Measurements from ENCODE around the gene LSM7. TPM values are rescaled to one million over a fixed set of nuclear protein-coding genes. Genes with fewer than 3 reads are reported as not detected.

LSM7 gene
- total RNA-seq, 1 donor from 2014 or later: 76.2 TPM

- Mint-ChIP-seq H3K4me3 (ENCODE audit: unreplicated experiment) (peak overlapping the region; percentile 65), H3K9me3 (ENCODE audit: low read depth) (no peaks in the 10 kb centered on the region), H3K27me3 (ENCODE audit: low read depth) (no peaks in the 10 kb centered on the region), H3K36me3 (ENCODE audit: low read depth) (peaks cover 14% of the 10 kb centered on the region), H3K4me1 (ENCODE audit: low read depth) (peaks cover 33% of the 10 kb centered on the region), H3K27ac (ENCODE audit: unreplicated experiment) (peak overlapping the region; percentile 87)
- no peak for DNase-seq (ENCODE audit: low spot score)
- peak; percentile 99 for TF ChIP-seq CTCF (IDR thresholded peaks at IDR 0.05)
These were observed 54.8 kb downstream of the LSM7 start for GRCh38 chr19:2273356-2274184.

Other genes starting within 250 kb of the LSM7 start
- 34.6 to 48.0 TPM (median 45.5 TPM) in 3 replicates for gene MOB3A, start 232.3 kb downstream of the LSM7 start, total RNA-seq
- 2.4 to 3.9 TPM (median 3.2 TPM) in 3 replicates for gene IZUMO4, start 231.7 kb downstream of the LSM7 start, total RNA-seq
- 139 to 157 TPM (median 144 TPM) in 3 replicates for gene AP3D1, start 177.0 kb downstream of the LSM7 start, total RNA-seq
- gene DOT1L, start 164.7 kb downstream of the LSM7 start, total RNA-seq: 24.0 to 26.2 TPM (median 24.9 TPM) in 3 replicates
- 36.6 to 45.4 TPM (median 42.4 TPM) in 3 replicates for gene PLEKHJ1, start 92.3 kb downstream of the LSM7 start, total RNA-seq
- gene SF3A2, start 91.8 kb downstream of the LSM7 start, total RNA-seq: 71.2 to 81.5 TPM (median 74.9 TPM) in 3 replicates
- gene AMH, start 79.3 kb downstream of the LSM7 start, total RNA-seq: 10.2 to 18.8 TPM (median 10.8 TPM) in 3 replicates
- 0.42 to 0.51 TPM in 2 of 3 replicates, not detected in the other for gene JSRP1, start 72.2 kb downstream of the LSM7 start, total RNA-seq
- 0.31 to 0.50 TPM (median 0.38 TPM) in 3 replicates for gene PEAK3, start 46.4 kb downstream of the LSM7 start, total RNA-seq
- 0.15 to 0.48 TPM in 2 of 3 replicates, not detected in the other for gene LINGO3, start 20.4 kb downstream of the LSM7 start, total RNA-seq
- 48.9 to 67.0 TPM (median 51.4 TPM) in 3 replicates for gene SPPL2B, start 98 bp upstream of the LSM7 start, total RNA-seq
- 0.15 to 0.26 TPM in 2 of 3 replicates, not detected in the other for gene TMPRSS9, start 31.7 kb upstream of the LSM7 start, total RNA-seq
- 74.6 to 100 TPM (median 76.1 TPM) in 3 replicates for gene TIMM13, start 99.0 kb upstream of the LSM7 start, total RNA-seq
- 35.5 to 56.0 TPM (median 36.6 TPM) in 3 replicates for gene LMNB2, start 128.4 kb upstream of the LSM7 start, total RNA-seq
- 177 to 258 TPM (median 181 TPM) in 3 replicates for gene GADD45B, start 147.5 kb upstream of the LSM7 start, total RNA-seq

Data from chondrocyte (in vitro differentiated cells).